Upper lobe of left lung (tissue), 4 donors: ENCODE results near the gene NTSR1.

Experiments used
- EP300 ChIP-seq, 4 donors: sonication (generic); formaldehyde crosslinking; IDR thresholded peaks; one replicate each; pipeline ENCODE4 v1.5.1; 2017; ENCODE audit warnings: antibody characterized with exemption in 4 of 4, control low read depth in 2 of 4
- TF ChIP-seq, protein P1 (sequence below), 6 experiments: fragments of 450-650 bp in 4 of 6; fragments of 200-600 bp in 2 of 6; sonication (generic) in 2 of 6; IDR thresholded peaks; one replicate each; pipeline ENCODE4 v1.5.1; 2016 to 2019; ENCODE audit warnings: antibody characterized with exemption in 6 of 6

DNA sequence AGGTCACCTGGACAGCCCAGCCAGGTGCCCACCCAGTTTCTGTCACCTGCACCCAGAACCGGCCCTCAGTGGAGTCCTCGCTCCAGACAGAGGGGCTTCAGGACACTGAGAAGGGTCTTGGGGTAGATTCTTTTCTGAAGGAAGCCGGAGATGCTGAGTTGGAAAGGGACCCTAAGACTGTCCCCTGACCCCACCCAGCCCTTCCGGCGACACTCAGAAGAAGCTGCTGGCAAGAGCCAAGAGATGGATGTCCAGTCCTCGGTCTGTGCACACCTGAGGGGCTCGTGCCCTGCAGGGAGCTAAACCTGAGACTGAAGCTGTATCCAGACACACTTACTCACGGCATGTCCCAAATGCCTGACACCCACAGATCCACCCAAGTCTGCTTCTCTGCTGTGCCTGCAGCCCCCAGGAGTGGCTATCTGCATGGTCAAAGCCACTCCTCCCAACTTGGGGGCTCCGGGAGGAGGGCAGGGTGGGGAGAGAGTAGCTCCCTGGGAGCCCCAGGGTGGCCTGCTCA lies 20.2 kb downstream of the NTSR1 start:
- TF ChIP-seq, protein P1, sequence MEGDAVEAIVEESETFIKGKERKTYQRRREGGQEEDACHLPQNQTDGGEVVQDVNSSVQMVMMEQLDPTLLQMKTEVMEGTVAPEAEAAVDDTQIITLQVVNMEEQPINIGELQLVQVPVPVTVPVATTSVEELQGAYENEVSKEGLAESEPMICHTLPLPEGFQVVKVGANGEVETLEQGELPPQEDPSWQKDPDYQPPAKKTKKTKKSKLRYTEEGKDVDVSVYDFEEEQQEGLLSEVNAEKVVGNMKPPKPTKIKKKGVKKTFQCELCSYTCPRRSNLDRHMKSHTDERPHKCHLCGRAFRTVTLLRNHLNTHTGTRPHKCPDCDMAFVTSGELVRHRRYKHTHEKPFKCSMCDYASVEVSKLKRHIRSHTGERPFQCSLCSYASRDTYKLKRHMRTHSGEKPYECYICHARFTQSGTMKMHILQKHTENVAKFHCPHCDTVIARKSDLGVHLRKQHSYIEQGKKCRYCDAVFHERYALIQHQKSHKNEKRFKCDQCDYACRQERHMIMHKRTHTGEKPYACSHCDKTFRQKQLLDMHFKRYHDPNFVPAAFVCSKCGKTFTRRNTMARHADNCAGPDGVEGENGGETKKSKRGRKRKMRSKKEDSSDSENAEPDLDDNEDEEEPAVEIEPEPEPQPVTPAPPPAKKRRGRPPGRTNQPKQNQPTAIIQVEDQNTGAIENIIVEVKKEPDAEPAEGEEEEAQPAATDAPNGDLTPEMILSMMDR (IDR thresholded peaks at IDR 0.05), result no peak
- no peak for TF ChIP-seq EP300 (IDR thresholded peaks at IDR 0.05)
